ENCODE measurements around the gene DTX2.
"Not testable (repeated sequence)": the region's sequence is repeated elsewhere in the genome, so short reads cannot be mapped to it uniquely, and the experiment has no call there.

The DTX2 gene

GRCh38 chr7:76497918-76498582, 36.5 kb downstream of the DTX2 start:
- not testable (repeated sequence) for DNase-seq

GRCh38 chr7:76498583-76499200, 37.2 kb downstream of the DTX2 start:
- DNase-seq, result not testable (repeated sequence)

- DNase-seq, result not testable (repeated sequence)
These were observed 37.9 kb downstream of the DTX2 start for GRCh38 chr7:76499201-76499923.

- DNase-seq, result not testable (repeated sequence)
These were observed 38.4 kb downstream of the DTX2 start for GRCh38 chr7:76499924-76500241.

GRCh38 chr7:76502224-76502623, 40.7 kb downstream of the DTX2 start:
- not testable (repeated sequence) for DNase-seq

GRCh38 chr7:76502836-76503235, 41.3 kb downstream of the DTX2 start:
- DNase-seq, result not testable (repeated sequence)

- not testable (repeated sequence) for DNase-seq
These were observed 41.7 kb downstream of the DTX2 start for GRCh38 chr7:76503244-76503643.

- not testable (repeated sequence) for DNase-seq
These were observed 43.0 kb downstream of the DTX2 start for GRCh38 chr7:76504351-76505167.

GRCh38 chr7:76505168-76506080, 43.9 kb downstream of the DTX2 start:
- no peak for DNase-seq

GRCh38 chr7:76506081-76506440, 44.6 kb downstream of the DTX2 start:
- DNase-seq, result no peak

- not testable (repeated sequence) for DNase-seq
These were observed 45.1 kb downstream of the DTX2 start for GRCh38 chr7:76506643-76507042.

GRCh38 chr7:76507723-76508406, 46.4 kb downstream of the DTX2 start:
- DNase-seq, result no peak

- no peak for DNase-seq
These were observed 48.7 kb downstream of the DTX2 start, which contains the start of gene UPK3B for GRCh38 chr7:76509931-76510877. UPK3B (plus strand) TSS chr7:76510552; CDS start chr7:76510653, 101 bp downstream.

- DNase-seq, result not testable (repeated sequence)
These were observed 49.8 kb downstream of the DTX2 start for GRCh38 chr7:76511200-76511910.

GRCh38 chr7:76511911-76512885, 50.7 kb downstream of the DTX2 start:
- not testable (repeated sequence) for DNase-seq

- DNase-seq, result no peak
These were observed 51.7 kb downstream of the DTX2 start for GRCh38 chr7:76512941-76513816.

Data from DMS79 treated with DMSO at 0.1 percent for 48 hours (cell line).